HTR-8/SVneo (cell line): ENCODE data around the gene BCL11A.

Experiments used
- DNase-seq: peaks from one replicate; pipeline ENCODE4 v3.0.0; 2011; ENCODE audit warnings: low spot score, mixed read lengths; ENCODE audit not compliant: insufficient read length
- FAIRE-seq: peaks from 2 replicates; lab custom pipeline; 2011; peaks lifted over from hg19 to GRCh38; lab: Jason Lieb, UNC

Gene BCL11A

DNA sequence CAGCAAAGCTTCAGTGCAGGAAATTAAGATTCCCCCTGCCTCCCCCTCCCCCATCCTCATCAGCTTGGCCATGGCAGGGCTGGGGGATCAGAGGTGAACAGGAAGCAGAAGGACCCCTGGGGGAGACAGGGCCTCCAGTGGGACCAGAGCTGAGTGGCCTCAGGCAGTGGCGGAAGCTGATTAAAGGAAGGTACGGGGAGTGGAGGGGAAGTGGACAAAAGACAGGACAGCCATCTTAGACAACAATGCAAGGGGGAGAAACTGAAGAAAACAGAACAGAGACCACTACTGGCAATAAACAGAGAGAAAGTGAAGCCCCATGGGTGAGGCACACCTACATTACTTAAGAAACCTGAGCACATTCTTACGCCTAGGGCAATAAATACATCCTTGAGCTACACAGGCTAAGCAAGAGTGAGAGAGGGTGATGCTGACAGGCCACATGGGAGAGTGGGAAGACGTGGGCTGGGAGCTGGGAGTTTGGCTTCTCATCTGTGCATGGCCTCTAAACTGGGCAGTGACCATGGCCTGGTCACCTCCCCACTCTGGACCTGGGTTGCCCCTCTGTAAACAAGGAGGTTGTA lies 59.6 kb downstream of the BCL11A start:
- no peak for FAIRE-seq
- DNase-seq: no peak

DNA sequence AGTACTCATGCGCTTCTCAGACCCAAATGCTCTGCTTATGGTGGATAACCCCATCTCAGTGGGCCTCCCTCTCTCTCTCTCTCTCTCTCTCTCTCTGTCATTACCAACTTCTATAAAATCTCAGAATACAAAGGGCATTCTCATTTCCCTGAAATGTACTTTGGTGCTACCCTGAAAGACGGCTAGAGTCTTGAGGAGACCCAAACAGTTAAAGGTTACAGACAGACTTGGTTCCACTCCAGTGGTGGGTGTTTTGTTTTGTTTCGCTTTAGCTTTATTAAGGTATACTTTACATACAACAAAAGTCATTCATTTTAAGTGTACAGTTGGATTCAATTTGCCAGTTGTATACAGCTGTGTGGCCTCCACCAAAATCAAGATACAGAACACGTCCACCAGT lies 60.9 kb downstream of the BCL11A start:
- FAIRE-seq: no peak

DNA sequence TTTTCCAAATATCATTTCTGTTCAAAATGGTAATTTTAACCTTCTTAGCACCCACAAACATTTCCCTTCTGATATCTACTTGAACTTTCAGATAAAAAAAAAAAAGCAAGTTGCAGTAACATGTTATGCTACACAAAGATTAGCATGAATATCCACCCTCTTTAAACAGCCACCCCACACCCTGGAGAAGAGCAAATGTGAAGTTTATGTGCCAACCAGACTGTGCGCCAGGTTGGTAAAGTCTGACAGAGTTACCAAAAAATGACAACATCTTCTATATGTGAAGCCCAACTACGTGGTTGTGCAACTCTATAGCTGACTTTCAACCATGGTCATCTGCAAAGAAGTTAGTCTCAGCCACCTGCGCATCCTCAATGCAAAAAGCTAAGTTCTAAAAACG lies 62.6 kb downstream of the BCL11A start:
- FAIRE-seq (no peak), DNase-seq (no peak)

More for the DNA sequence above, 60.9 kb downstream of the BCL11A start:
- no peak for DNase-seq

DNA sequence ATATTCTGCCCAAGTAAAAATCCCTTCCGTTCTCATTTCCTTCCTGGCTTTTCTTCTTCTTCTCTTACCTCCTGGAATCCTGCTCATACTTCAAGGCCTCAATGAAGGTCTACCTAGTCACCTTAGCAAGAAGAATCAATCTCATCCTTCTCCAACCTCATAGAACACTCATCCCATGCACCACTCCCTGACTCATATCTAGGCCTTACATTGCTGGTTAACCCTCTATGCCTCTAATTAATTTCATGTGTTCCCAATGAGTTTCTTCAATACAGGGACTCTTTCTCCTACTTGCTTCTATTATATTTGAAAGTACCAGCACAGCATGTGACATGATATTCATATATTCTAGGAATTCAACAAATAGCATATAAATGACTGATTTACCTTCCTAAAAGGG lies 63.0 kb downstream of the BCL11A start:
- DNase-seq (no peak), FAIRE-seq (no peak)

DNA sequence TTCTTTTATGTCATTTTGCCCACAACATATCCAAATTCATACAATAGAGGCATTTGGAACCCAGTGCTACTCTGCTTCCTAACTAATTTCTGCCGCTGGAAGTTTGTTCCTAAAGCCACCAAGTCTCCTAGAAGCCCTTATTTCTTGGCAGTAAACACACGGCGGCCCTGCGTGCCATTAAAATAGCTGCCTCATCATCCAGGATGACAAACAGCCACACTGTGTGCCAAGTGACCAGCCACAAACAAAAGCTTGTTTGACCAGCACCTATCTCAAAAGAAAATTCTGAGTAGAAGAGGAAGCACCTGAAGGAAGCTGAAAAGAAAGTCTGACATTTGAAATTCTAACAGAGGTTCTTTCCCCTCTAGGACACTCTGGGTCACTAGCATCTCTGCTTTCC lies 64.2 kb downstream of the BCL11A start:
- DNase-seq (no peak), FAIRE-seq (no peak)

DNA sequence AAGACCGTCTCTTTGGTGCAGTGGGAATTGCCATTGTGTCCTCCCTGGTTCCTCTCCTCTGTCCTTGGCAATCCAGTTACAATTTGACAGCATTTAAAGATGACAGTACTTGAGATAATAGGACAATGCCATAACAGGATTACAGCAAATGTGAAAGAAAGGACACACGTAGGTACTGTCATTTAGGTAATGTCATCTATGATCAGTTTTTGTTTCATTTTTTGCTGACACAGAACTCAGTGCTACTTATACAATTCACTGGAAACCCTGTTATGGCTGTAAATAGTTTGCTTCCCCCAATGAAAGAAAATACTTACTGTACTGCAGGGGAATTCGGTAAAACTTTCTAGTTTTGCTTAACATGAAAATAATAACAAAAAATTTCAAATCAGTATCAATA lies 65.2 kb downstream of the BCL11A start:
- DNase-seq: no peak
- FAIRE-seq: no peak

DNA sequence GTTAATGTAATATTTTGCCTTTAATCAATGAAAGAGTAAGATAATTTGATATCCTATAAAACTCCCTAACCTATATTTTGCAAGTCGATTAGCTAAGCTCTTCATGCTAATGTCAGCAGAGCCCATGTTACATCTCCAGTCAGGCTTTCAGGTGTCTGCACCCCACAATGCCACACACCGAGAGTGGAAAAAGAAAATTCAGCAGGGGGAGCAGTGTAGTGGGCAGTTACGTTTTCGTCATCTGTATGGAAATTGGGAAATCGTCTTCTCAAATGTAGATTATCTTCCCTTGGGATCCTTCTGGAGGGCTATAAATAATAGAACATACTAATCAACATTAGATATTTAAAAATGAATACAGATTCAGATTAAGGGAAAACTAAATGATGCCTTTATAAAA lies 66.3 kb downstream of the BCL11A start:
- FAIRE-seq: no peak
- no peak for DNase-seq

DNA sequence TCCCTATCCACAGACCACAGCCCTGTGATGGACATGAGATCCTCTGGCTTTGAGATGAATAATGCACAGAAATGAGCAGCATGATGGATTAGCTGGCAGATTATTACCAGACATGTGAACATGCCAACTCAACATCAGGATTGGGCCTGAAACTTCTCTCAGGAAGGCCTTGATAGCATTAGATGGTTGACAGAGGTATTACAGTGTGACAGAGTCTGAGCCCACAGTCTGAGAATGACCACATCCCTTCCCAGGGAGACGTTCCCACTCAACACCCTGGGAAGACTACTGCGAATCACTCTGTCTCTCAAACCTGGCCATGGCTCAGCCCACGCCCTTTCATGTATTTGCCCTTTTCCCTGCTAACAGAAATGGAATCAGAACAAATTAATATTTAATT lies 66.9 kb downstream of the BCL11A start:
- DNase-seq (no peak), FAIRE-seq (no peak)

DNA sequence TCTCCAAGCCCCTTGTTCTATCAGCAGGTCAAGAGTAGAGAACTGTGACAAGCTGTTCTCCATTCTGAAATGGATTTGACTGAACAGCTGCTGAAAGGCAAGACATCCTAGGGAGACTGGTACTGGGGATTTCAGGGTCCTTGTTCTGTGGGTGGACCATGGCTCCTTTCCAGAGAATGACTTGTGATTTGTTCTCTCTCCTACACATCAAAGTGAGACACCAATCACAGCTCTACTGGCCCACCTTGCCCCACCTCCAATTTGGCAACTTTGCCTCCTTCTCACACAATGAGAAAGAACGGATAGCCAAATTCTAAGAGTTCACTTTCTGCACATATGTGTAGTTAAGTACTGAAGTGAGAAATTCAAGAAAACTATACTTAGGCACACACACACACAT lies 67.4 kb downstream of the BCL11A start:
- FAIRE-seq: no peak
- DNase-seq: no peak

DNA sequence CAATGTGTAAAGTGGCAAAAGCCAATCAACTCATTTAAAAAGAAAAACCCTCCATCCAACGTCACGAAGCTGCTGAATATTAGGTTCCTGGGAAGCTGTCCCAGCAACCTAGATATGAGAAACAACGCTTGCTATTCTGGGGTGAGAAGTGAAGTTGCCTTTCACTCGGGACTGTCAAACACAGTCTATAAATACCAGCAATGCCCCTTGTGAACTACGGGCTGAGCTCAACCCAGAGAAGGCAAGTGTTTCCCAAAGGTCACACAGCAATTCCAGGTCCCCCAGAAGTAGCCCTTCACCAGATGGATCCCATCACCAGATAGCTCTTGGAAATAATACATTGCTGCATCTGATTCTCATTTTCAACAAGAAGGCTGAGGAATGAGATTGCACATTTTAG lies 67.9 kb downstream of the BCL11A start:
- FAIRE-seq: no peak
- DNase-seq: no peak

DNA sequence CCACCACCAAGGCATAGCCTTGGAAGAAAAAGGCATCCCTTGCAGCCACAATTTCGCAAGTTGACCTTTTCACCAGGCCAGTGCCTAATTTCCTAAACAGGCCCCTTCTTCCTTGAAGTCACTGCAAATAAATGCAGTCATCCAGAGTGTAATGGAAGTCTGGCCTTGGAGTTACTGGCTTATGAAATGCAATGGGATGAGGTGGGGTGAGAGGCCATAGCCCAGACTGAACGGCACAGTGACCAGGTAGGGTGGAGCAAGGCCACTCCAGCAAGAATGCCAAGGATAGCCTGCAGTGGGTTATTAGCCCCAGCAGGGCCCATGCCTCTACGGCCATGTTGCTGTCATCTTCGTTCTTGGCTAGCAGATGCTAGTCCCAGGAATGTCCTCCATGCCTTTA lies 68.4 kb downstream of the BCL11A start:
- no peak for FAIRE-seq
- DNase-seq: no peak

DNA sequence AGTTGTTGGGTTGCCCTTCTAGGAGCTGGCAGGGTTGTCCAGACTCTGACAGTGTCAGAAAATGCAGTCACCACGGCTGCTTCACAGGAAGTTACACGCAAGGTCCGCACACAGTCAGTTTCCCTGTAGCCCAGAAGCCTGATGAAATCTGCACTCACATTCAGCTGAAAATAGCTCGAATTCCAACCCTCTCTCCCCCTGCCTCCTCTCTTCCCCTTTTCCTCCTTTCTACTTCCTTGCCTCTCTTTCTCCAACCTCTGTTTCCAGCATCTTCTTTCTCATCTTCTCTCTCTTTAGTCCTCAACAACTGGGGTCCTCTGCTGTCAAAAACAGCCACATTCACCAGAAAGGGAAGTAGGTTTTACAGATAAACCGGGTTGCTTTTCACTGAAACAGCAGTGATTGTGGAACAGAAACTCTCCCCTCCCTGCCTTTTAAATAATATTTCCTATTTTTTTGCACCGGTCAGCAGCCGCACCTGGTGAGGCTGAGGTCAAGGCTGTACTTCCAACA lies 69.3 kb downstream of the BCL11A start:
- no peak for FAIRE-seq
- peak; percentile 34 for DNase-seq

DNA sequence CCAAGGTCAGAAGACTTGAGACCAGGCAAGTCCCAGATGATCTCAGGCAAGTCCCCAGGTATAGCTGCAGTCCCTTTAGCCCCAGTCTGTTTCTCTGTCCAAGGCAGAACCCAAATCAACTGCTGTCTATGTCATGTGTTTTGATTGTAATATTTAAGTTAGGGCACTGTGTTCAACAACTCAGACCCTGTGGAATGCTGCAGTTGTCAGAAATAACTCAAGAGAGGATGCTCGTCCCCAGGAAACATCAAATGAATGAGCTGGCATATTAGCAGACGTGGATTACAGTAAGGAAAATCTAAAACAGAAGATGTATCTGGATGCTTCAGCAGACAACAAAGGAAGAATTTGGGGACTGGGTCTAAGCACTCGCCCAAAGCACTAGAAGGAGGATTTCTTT lies 70.1 kb downstream of the BCL11A start:
- peak; percentile 46 for DNase-seq
- FAIRE-seq: no peak

DNA sequence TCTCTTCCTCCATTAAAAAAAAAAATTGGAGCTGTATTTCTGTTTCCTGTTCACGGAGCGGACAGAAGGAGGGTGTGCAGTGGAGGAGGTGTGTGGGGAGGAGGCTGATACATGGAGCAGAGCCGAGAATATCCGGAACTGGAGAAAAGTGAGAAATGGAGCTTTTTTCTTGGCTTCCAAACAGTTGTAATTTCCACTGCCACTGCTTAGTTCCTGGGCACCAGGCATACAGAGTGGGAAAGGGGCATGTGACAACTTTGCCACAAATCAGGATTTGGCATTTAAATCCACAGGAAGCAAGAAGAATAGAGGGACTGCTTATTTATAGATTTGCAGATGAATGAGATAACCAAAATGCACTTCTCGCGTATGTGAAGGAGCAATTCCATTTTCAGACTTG lies 71.2 kb downstream of the BCL11A start:
- DNase-seq (no peak), FAIRE-seq (no peak)

DNA sequence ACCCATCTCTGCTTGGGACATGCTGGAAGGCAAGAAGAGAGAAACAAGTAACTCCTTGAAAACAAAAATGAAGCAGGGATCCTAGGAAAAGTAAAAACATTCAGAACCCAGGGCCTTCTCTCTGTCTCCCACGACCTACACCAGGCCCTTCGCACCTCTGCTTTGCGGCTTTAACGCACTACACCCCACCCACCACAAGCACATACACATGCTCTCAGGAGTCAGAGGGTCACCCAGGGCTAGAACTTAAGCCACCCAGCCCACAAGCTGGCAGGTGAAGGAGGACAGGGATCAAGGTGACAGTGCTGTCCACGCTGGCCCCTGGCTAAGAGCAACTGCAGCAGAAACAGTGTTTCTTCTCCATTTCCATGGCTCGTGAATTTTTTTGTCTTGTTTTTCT lies 72.2 kb downstream of the BCL11A start:
- FAIRE-seq: no peak
- no peak for DNase-seq

DNA sequence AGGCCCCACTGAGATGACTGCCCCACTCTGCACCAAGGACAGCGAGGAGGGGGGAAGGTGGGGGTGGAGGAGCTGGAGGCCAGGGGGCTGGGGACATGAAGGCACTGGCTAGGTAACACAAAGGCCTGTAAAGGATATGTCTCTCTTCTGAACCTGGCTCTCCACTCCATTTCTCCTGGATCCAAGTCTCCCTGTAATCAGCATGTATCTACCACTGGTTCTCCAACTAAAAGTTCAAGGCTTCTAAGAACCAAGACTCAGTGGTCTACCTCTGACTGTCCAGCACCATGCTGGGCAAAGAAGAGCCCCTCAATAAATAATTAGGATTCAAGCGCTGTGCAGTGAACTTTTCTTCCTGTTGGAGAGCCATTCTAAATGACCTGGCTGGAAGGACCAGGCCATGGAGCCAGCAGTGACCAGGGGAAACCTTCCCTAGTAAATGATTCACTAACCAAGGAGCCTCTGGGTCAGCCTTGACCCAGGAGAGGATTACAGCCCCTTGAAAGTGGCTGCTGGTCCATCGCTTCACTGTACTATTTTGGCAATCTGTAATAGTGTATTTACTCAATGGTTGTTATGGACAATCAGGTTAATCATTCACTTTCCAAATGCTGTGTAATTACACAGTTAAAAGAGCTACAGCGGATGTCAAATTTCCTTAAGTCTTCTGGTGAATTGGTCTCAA lies 73.2 kb downstream of the BCL11A start:
- no peak for DNase-seq
- FAIRE-seq: no peak

DNA sequence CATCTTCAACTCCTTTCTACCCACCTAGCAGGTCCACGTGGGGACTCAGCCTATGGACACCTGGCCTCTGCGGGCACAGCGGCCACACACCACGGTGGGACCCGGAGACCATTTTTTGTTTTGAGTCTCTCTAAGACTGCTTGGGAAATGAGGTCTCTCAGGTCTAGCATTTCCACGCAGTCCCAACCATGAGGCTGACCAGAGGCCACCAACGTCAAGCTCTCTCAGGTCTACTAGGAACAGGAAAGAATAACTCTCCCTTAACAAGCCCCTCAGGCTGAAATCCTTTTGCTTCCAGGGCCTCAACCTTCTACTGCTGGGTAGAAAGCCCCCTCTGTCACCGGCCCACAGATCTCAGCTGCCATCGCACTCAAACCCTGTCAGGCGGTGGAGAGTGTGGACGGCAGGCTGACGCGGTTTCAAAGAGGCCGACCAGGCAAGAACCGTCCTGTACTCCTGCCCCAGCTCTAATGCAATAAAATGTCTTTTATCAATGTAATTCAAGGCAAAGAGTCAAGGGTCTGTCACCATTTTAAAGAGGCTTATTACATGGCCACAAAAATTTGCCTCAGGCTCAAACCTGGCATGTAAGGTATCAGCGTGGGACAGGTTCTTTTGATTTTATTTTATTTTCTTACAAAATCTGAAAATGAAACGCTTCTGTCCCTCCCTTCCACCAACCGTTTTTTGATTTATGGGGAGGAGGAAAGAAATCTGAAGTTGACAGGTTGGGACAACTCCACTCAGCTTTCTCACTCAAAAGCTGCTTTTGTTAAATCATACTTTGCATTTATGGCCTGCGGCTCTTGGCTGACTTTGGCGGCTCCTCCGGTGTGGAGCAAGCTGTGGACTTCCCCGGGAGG lies 74.0 kb downstream of the BCL11A start:
- no peak for FAIRE-seq

DNA sequence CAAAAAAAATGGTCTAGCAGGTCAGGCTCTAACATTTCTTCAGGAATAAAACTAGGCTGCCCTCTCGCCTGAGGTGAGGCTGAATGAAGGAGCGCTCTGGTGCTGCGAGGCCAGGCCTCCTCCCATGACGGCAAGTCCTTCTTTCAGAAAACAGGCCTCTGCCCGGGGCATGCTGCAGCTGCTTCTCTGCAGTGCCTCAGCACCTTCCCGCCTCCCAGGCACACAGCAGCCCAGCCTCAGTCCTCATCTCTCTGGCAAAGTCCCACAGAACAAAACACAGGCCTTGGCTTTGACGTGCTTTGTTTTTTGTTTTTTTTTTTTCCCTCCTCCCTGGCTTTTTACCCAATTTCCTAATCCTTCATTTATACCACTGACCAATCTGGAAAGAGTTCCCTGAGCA lies 74.8 kb downstream of the BCL11A start:
- FAIRE-seq (no peak), DNase-seq (no peak)

More for the DNA sequence above, 74.0 kb downstream of the BCL11A start:
- DNase-seq: no peak

DNA sequence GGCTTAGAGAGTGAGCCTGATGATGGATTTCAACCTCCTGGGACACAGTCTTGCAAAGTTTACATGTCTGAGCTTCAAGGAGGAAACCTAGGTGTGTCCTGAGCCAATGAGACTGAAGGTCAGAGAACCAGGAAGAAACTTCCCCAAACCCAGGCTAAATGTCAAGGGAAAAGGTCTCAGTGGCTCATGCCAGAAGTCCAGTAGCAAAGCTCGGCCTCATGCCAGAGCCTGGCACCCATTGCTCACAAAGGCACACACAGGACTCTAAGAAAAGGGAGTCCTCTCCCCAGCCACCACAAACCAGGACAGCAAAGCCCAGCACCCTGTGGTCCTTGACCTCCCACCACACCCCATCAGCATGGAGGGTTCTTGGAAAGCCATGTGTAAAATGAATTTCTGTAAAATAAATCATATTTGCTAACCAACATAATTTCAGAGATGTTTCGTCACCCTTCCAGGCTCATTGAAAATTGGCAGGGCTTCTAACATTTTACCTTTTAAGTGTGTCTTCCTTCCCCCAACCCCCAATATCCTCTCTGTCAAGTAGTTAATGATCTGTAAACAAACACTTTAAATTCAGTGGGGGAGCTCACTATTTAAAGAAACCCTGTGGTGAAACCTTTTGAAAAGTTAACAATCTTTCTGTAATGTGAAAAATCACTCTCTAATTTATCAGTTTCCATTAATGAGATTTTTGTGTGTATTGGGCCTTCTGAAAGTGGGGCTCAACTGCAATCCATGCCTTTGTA lies 77.1 kb downstream of the BCL11A start:
- DNase-seq: no peak
- FAIRE-seq: no peak

DNA sequence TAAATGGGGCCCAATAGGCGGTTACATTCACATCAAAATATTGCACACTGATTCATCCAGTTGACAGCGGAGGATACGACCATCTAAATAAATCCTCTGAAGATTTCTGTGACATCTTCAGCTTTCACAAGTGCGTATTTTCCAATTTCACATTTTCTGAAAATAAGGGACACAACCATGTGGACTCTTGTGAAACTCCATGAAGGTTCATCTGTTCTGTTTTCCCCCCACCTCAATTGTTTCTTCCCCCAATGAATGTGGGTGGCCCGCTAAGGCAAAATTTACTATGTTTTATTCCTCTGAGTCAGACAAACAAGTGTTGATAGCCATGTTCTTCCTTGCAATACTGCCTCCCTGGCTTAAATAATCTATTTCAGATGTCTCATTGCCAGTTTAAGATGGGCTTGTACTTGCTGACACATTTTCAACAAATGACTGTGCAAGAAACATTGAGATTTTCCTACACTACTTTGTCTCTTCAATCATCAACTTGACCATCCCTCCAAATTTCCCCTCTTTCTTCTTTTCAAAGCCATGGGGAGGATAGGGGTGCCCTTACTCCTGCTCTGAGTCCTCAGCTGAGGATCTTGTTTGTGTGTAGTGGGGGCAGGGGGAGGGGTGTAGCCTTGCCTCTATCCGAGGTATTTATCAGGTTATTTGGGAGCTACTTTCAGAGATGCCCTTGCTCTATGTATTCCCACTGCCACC lies 78.2 kb downstream of the BCL11A start:
- FAIRE-seq (no peak), DNase-seq (no peak)
